HEK293 (cell line): ENCODE results near the gene SELENOF.

ENCODE experiments used
- CTCF ChIA-PET: fragments of 350-600 bp; formaldehyde crosslinking; extraction: SDS; loops from one replicate; lab custom pipeline; 2021; ENCODE audit warnings: antibody characterized with exemption; lab: Yijun Ruan, JAX
- POLR2A ChIA-PET: fragments of 300-600 bp; formaldehyde crosslinking; extraction: SDS; loops from one replicate; lab custom pipeline; 2020; ENCODE audit warnings: antibody characterized with exemption, inconsistent platforms; lab: Yijun Ruan, JAX
- H3K27ac ChIP-seq: fragments of 200-500 bp; sonication (Bioruptor generic); 2 replicates; pipeline ENCODE4 v1.5.1; 2014; ENCODE audit warnings: low read depth, low read length, control low read depth, inconsistent platforms; ENCODE audit errors: extremely low read depth
- H3K36me3 ChIP-seq, 2 experiments: fragments of 200-500 bp in 1 of 2; sonication (Bioruptor generic) in 1 of 2; 1 replicate in 1 of 2; 2 replicates in 1 of 2; pipeline ENCODE4 v1.5.1; 2014 to 2017; ENCODE audit warnings: inconsistent platforms in 2 of 2, low read length in 2 of 2; ENCODE audit not compliant: control insufficient read depth in 2 of 2, insufficient read depth in 1 of 2
- H3K4me1 ChIP-seq: fragments of 200-500 bp; sonication (Bioruptor generic); 2 replicates; pipeline ENCODE4 v1.5.1; 2014; ENCODE audit warnings: mild to moderate bottlenecking, low read length, inconsistent platforms; ENCODE audit not compliant: control insufficient read depth, insufficient read depth
- H3K4me3 ChIP-seq: 2 replicates; pipeline ENCODE4 v1.5.1; 2011; ENCODE audit warnings: low read depth, mild to moderate bottlenecking, control low read depth, low read length, moderate library complexity
- H3K9me3 ChIP-seq: fragments of 200-500 bp; sonication (Bioruptor generic); 2 replicates; pipeline ENCODE4 v1.5.1; 2014; ENCODE audit warnings: low read depth, low read length, inconsistent platforms; ENCODE audit not compliant: control insufficient read depth, insufficient read depth
- EGR2 ChIP-seq: fragments of 450-650 bp; formaldehyde crosslinking; IDR thresholded peaks from 2 replicates; pipeline ENCODE4 v1.5.1; 2016; ENCODE audit warnings: low read depth, missing biosample characterization, missing genetic modification characterization
- GFI1B ChIP-seq: fragments of 450-650 bp; formaldehyde crosslinking; IDR thresholded peaks from 2 replicates; pipeline ENCODE4 v1.5.1; 2016; ENCODE audit warnings: missing biosample characterization, missing genetic modification characterization
- GLIS1 ChIP-seq: fragments of 450-650 bp; formaldehyde crosslinking; IDR thresholded peaks from 2 replicates; pipeline ENCODE4 v1.5.1; 2016; ENCODE audit warnings: missing biosample characterization, missing genetic modification characterization
- KLF1 ChIP-seq: fragments of 450-650 bp; formaldehyde crosslinking; IDR thresholded peaks from 2 replicates; pipeline ENCODE4 v1.5.1; 2016; ENCODE audit warnings: missing biosample characterization, missing genetic modification characterization
- KLF10 ChIP-seq: fragments of 450-650 bp; IDR thresholded peaks from 2 replicates; pipeline ENCODE4 v1.5.1; 2018; ENCODE audit warnings: missing biosample characterization, mild to moderate bottlenecking, missing genetic modification characterization
- KLF8 ChIP-seq: fragments of 450-650 bp; formaldehyde crosslinking; IDR thresholded peaks from 2 replicates; pipeline ENCODE4 v1.5.1; 2016; ENCODE audit warnings: missing biosample characterization, missing genetic modification characterization
- SALL2 ChIP-seq: fragments of 450-650 bp; formaldehyde crosslinking; IDR thresholded peaks from 2 replicates; pipeline ENCODE4 v1.5.0; 2017; ENCODE audit warnings: missing biosample characterization, mild to moderate bottlenecking, missing genetic modification characterization, borderline replicate concordance
- SP7 ChIP-seq: fragments of 450-650 bp; formaldehyde crosslinking; IDR thresholded peaks from 2 replicates; pipeline ENCODE4 v1.5.1; 2016; ENCODE audit warnings: missing biosample characterization, missing genetic modification characterization
- ZEB2 ChIP-seq: fragments of 450-650 bp; formaldehyde crosslinking; IDR thresholded peaks from 2 replicates; pipeline ENCODE4 v1.5.1; 2016; ENCODE audit warnings: missing biosample characterization, missing genetic modification characterization
- ZNF133 ChIP-seq: fragments of 450-650 bp; formaldehyde crosslinking; IDR thresholded peaks from 2 replicates; pipeline ENCODE4 v1.5.1; 2016; ENCODE audit warnings: missing biosample characterization, missing genetic modification characterization
- ZNF184 ChIP-seq: fragments of 450-650 bp; IDR thresholded peaks from 2 replicates; pipeline ENCODE4 v1.5.1; 2018; ENCODE audit warnings: missing biosample characterization, mild to moderate bottlenecking, missing genetic modification characterization
- ZNF266 ChIP-seq: fragments of 450-650 bp; formaldehyde crosslinking; IDR thresholded peaks from 2 replicates; pipeline ENCODE4 v1.5.1; 2016; ENCODE audit warnings: missing biosample characterization, missing genetic modification characterization, low read depth
- ZNF292 ChIP-seq: fragments of 450-650 bp; formaldehyde crosslinking; IDR thresholded peaks from 2 replicates; pipeline ENCODE4 v1.5.1; 2016; ENCODE audit warnings: low read depth, missing biosample characterization, missing genetic modification characterization, borderline replicate concordance
- ZNF311 ChIP-seq: fragments of 450-650 bp; formaldehyde crosslinking; IDR thresholded peaks from 2 replicates; pipeline ENCODE4 v1.5.1; 2017; ENCODE audit warnings: missing biosample characterization, missing genetic modification characterization, borderline replicate concordance
- ZNF354C ChIP-seq: fragments of 450-650 bp; formaldehyde crosslinking; IDR thresholded peaks from 2 replicates; pipeline ENCODE4 v1.5.1; 2016; ENCODE audit warnings: missing biosample characterization, missing genetic modification characterization, low read depth, borderline replicate concordance
- ZNF366 ChIP-seq: fragments of 450-650 bp; formaldehyde crosslinking; conservative IDR thresholded peaks from 2 replicates; pipeline ENCODE4 v1.5.1; 2016; ENCODE audit warnings: missing biosample characterization, missing genetic modification characterization
- ZNF394 ChIP-seq: fragments of 450-650 bp; formaldehyde crosslinking; IDR thresholded peaks from 2 replicates; pipeline ENCODE4 v1.5.1; 2016; ENCODE audit warnings: missing biosample characterization, missing genetic modification characterization, mild to moderate bottlenecking, moderate library complexity, borderline replicate concordance
- ZNF544 ChIP-seq: fragments of 450-650 bp; formaldehyde crosslinking; IDR thresholded peaks from 2 replicates; pipeline ENCODE4 v1.5.0; 2017; ENCODE audit warnings: missing biosample characterization, missing genetic modification characterization
- ZNF610 ChIP-seq: fragments of 450-650 bp; formaldehyde crosslinking; IDR thresholded peaks from 2 replicates; pipeline ENCODE4 v1.5.1; 2016; ENCODE audit warnings: missing biosample characterization, missing genetic modification characterization, borderline replicate concordance
- ZNF664 ChIP-seq: fragments of 450-650 bp; formaldehyde crosslinking; IDR thresholded peaks from 2 replicates; pipeline ENCODE4 v1.5.1; 2016; ENCODE audit warnings: missing biosample characterization, missing genetic modification characterization
- ZNF677 ChIP-seq: fragments of 450-650 bp; IDR thresholded peaks from 2 replicates; pipeline ENCODE4 v1.5.0; 2018; ENCODE audit warnings: missing biosample characterization, mild to moderate bottlenecking, missing genetic modification characterization, moderate library complexity
- TF ChIP-seq, protein P1 (sequence below): fragments of 450-650 bp; formaldehyde crosslinking; IDR thresholded peaks from 2 replicates; pipeline ENCODE4 v1.5.1; 2017; ENCODE audit warnings: missing biosample characterization, missing genetic modification characterization
- TF ChIP-seq, protein P2 (sequence below): fragments of 450-650 bp; formaldehyde crosslinking; IDR thresholded peaks from 2 replicates; pipeline ENCODE4 v1.5.1; 2016; ENCODE audit warnings: missing biosample characterization, missing genetic modification characterization

The SELENOF gene

DNA sequence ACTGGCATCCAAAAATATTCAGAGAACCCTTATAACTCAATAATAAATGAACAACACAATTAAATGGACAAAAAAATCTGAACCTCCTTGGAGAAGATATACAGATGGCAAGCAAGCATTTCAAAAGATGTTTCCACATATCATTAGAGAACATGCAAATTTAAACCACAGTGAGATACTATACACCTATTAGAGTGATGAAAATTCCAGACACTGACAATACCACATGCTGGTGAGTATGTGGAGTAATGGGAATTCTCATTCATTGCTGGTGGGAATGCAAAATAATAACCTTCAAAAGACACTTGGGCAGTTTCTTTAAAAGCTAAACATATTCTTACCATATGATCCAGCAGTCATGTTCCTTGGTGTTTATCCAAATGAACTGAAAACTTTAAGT is 46.6 kb upstream of the SELENOF start:
- no peaks in the 10 kb centered on the region for H3K9me3 ChIP-seq
- ChIA-PET POLR2A (no interaction called here), CTCF (interaction anchor here (0.6 to 2.3 kb wide), 2 partner anchors 180 to 611 kb away, joined by 3 to 8 read pairs; no protein-coding TSS in a partner anchor)
- TF ChIP-seq GLIS1 (no peak), EGR2 (tag by site-specific recombination) (no peak), SALL2 (no peak), ZNF133 (tag by site-specific recombination) (no peak), ZNF610 (tag by site-specific recombination) (no peak), ZNF366 (no peak), GFI1B (no peak), ZNF664 (tag by site-specific recombination) (peak; percentile 52; the same call in 1 of the 2 replicates)
- no peak overlapping the region for H3K27ac ChIP-seq
- H3K4me1 ChIP-seq: no peaks in the 10 kb centered on the region
- H3K4me3 ChIP-seq: no peak overlapping the region
- H3K36me3 ChIP-seq: no peaks in the 10 kb centered on the region

DNA sequence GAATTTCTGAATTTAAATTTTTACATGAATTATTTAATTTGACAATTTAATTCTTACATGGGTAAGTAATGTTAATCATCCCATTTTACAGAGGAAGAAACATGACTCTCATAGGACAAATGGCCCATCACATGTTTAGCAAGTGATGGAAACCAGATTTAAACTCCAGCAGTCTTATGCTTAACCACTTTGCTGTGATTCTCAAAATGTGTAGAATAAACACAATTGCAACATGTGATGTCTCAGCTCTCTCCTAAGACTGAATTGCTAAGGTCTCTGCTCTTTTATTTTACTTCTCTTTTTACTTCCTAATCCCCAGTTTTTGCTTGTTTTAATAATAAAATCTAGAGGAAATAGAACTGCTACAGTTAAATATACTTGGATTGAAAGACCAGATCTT is 43.3 kb upstream of the SELENOF start:
- Histone ChIP-seq H3K4me1 (no peaks in the 10 kb centered on the region), H3K4me3 (no peak overlapping the region), H3K9me3 (no peaks in the 10 kb centered on the region), H3K27ac (no peak overlapping the region), H3K36me3 (no peaks in the 10 kb centered on the region)
- ChIA-PET CTCF (interaction anchor here (0.7 to 1.7 kb wide), 4 partner anchors 42 to 457 kb away, joined by 3 to 6 read pairs (median 6); no protein-coding TSS in a partner anchor), POLR2A (interaction anchor here (0.7 kb wide), 1 partner anchor 15 kb away, joined by 3 read pairs; no protein-coding TSS in a partner anchor)
- no peak for TF ChIP-seq ZNF311
- no peak for TF ChIP-seq SP7 (tag by site-specific recombination)
- TF ChIP-seq ZNF184 (tag by site-specific recombination): no peak
- no peak for TF ChIP-seq KLF10
- TF ChIP-seq ZNF394 (tag by site-specific recombination): no peak
- TF ChIP-seq KLF8 (tag by site-specific recombination): no peak
- no peak for TF ChIP-seq ZNF266 (tag by site-specific recombination)
- TF ChIP-seq, protein P1, sequence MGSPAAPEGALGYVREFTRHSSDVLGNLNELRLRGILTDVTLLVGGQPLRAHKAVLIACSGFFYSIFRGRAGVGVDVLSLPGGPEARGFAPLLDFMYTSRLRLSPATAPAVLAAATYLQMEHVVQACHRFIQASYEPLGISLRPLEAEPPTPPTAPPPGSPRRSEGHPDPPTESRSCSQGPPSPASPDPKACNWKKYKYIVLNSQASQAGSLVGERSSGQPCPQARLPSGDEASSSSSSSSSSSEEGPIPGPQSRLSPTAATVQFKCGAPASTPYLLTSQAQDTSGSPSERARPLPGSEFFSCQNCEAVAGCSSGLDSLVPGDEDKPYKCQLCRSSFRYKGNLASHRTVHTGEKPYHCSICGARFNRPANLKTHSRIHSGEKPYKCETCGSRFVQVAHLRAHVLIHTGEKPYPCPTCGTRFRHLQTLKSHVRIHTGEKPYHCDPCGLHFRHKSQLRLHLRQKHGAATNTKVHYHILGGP (tag by site-specific recombination): no peak
- TF ChIP-seq, protein P2, sequence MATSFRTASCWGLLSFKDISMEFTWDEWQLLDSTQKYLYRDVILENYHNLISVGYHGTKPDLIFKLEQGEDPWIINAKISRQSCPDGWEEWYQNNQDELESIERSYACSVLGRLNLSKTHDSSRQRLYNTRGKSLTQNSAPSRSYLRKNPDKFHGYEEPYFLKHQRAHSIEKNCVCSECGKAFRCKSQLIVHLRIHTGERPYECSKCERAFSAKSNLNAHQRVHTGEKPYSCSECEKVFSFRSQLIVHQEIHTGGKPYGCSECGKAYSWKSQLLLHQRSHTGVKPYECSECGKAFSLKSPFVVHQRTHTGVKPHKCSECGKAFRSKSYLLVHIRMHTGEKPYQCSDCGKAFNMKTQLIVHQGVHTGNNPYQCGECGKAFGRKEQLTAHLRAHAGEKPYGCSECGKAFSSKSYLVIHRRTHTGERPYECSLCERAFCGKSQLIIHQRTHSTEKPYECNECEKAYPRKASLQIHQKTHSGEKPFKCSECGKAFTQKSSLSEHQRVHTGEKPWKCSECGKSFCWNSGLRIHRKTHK (tag by site-specific recombination): no peak

DNA sequence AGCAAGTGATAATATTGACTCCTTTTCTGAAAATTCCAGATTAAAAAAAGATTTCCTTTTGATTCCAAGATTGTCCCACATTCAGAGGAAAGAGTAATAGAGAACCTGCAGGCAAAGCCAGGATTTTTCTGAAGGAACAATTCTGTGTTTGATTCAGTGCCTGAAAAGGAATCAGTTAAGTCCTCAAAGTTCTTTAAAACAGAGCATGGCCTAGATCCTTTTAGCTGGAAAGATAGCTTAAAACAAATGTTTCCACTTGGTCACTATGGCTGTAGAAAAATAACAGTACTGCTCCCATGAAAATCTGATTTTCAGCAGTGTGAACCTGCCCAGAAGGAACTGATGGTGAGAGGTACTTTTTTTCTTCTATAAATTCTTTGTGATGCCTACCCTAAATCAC is 42.3 kb upstream of the SELENOF start:
- Histone ChIP-seq H3K4me1 (0 out of 2 replicates have a peak, but pooled peaks cover 2% of the 10 kb centered on the region), H3K36me3 (no peaks in the 10 kb centered on the region), H3K4me3 (no peak overlapping the region), H3K9me3 (no peaks in the 10 kb centered on the region), H3K27ac (no peak overlapping the region)
- CTCF ChIA-PET: interaction anchor here (0.6 to 1.7 kb wide), 6 partner anchors 9 to 809 kb away, joined by 3 to 6 read pairs (median 4); no protein-coding TSS in a partner anchor
- no peak for TF ChIP-seq ZNF292 (tag by site-specific recombination)
- no peak for TF ChIP-seq KLF10
- no peak for TF ChIP-seq ZEB2
- no peak for TF ChIP-seq ZNF677
- TF ChIP-seq ZNF544: no peak
- TF ChIP-seq ZNF354C (tag by site-specific recombination): no peak
- no peak for TF ChIP-seq KLF1
- POLR2A ChIA-PET: interaction anchor here (0.8 kb wide), 1 partner anchor 42 kb away, joined by 3 read pairs; the partner anchor contains the start of gene SELENOF
